Measurements from ENCODE around the gene TSPAN18. TPM values are rescaled to one million over a fixed set of nuclear protein-coding genes. Genes with fewer than 3 reads are reported as not detected.

The TSPAN18 gene
- total RNA-seq, 1 donor from 2014 or later = 31.7 TPM

DNA sequence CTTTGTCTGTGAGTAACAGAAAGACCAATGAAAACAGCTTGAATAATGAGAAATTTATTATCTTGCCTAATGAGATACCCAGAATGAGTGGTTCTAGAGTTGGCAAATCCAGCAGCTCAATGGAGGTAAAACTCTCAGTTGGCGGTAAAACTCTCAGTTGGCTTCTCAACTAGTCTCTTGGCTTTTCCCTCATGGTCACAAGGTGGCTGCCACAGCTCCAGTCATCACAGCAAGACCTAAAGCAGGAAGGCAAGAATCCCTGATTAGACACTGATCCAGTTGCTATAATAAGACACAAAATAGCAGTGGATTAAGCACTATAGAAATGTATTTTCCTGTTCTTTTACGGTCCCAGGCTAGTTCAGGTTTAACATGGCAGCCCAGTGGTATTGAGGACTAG is 37.5 kb upstream of the TSPAN18 start:
- no peak for DNase-seq (ENCODE audit: low read depth)
- no peak overlapping the region for H3K4me3 Mint-ChIP-seq (ENCODE audit: unreplicated experiment)
- no peak for TF ChIP-seq EZH2 (IDR thresholded peaks at IDR 0.05; ENCODE audit: insufficient read depth, low read length)
- TF ChIP-seq, protein P1, sequence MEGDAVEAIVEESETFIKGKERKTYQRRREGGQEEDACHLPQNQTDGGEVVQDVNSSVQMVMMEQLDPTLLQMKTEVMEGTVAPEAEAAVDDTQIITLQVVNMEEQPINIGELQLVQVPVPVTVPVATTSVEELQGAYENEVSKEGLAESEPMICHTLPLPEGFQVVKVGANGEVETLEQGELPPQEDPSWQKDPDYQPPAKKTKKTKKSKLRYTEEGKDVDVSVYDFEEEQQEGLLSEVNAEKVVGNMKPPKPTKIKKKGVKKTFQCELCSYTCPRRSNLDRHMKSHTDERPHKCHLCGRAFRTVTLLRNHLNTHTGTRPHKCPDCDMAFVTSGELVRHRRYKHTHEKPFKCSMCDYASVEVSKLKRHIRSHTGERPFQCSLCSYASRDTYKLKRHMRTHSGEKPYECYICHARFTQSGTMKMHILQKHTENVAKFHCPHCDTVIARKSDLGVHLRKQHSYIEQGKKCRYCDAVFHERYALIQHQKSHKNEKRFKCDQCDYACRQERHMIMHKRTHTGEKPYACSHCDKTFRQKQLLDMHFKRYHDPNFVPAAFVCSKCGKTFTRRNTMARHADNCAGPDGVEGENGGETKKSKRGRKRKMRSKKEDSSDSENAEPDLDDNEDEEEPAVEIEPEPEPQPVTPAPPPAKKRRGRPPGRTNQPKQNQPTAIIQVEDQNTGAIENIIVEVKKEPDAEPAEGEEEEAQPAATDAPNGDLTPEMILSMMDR (IDR thresholded peaks at IDR 0.05; ENCODE audit: insufficient read depth, low read depth, low read length) = no peak

DNA sequence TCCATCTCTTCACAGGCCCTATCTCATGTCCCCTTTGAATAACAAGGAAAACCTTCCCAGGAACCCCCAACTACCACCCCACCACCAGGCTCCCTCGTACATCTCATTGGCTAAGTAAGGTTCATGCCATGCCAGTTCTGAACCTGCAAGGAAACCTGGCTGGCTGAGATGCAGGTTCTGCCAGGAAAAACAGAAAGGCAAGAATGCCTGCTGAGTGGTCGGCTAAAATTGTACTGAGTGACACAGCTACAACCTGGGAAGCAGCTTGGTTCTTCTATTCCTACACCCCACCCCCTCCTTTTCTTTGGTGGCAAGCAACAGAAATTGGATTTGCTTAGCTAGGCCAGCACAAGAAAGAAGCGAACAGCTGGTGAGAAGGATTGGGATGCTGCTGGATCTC is 36.1 kb upstream of the TSPAN18 start:
- Mint-ChIP-seq H3K27me3 (ENCODE audit: low read depth, unreplicated experiment) (peaks cover 50% of the 10 kb centered on the region), H3K4me3 (ENCODE audit: unreplicated experiment) (no peak overlapping the region), H3K4me1 (ENCODE audit: low read depth, unreplicated experiment) (no peaks in the 10 kb centered on the region), H3K36me3 (ENCODE audit: low read depth, unreplicated experiment) (no peaks in the 10 kb centered on the region), H3K27ac (ENCODE audit: unreplicated experiment) (no peak overlapping the region), H3K9me3 (ENCODE audit: unreplicated experiment) (peaks cover 5% of the 10 kb centered on the region)
- no peak for DNase-seq (ENCODE audit: low read depth)
- Histone ChIP-seq H3K9ac (ENCODE audit: low read length) (no peak overlapping the region), H3K36me3 (ENCODE audit: insufficient read depth, low read length) (no peaks in the 10 kb centered on the region), H2AFZ (ENCODE audit: low read depth, low read length) (no peak overlapping the region), H3K27ac (ENCODE audit: low read depth, low read length) (no peak overlapping the region), H3K4me3 (ENCODE audit: insufficient read depth, low read depth, low read length) (no peak overlapping the region), H3K9me3 (ENCODE audit: insufficient read depth, low read depth, low read length) (no peaks in the 10 kb centered on the region), H3K4me2 (ENCODE audit: low read length) (no peak overlapping the region), H3K4me1 (ENCODE audit: insufficient read depth, low read length) (no peaks in the 10 kb centered on the region), H4K20me1 (ENCODE audit: insufficient read depth, low read length) (no peaks in the 10 kb centered on the region), H3K27me3 (ENCODE audit: insufficient read depth, low read length) (peaks cover 24% of the 10 kb centered on the region), H3K79me2 (ENCODE audit: insufficient read depth, low read length) (no peaks in the 10 kb centered on the region)
- TF ChIP-seq, protein P1 (IDR thresholded peaks at IDR 0.05; ENCODE audit: insufficient read depth, low read depth, low read length) = no peak
- no peak for TF ChIP-seq EZH2 (IDR thresholded peaks at IDR 0.05; ENCODE audit: insufficient read depth, low read length)
- no peak for FAIRE-seq

More for the DNA sequence above, 37.5 kb upstream of the TSPAN18 start:
- peaks cover 4% of the 10 kb centered on the region for H3K9me3 ChIP-seq (ENCODE audit: insufficient read depth, low read depth, low read length)
- Mint-ChIP-seq H3K27ac (ENCODE audit: unreplicated experiment) (no peak overlapping the region), H3K36me3 (ENCODE audit: low read depth, unreplicated experiment) (no peaks in the 10 kb centered on the region), H3K4me1 (ENCODE audit: low read depth, unreplicated experiment) (no peaks in the 10 kb centered on the region), H3K9me3 (ENCODE audit: unreplicated experiment) (peaks cover 5% of the 10 kb centered on the region), H3K27me3 (ENCODE audit: low read depth, unreplicated experiment) (peaks cover 42% of the 10 kb centered on the region)
- peaks cover 24% of the 10 kb centered on the region for H3K27me3 ChIP-seq (ENCODE audit: insufficient read depth, low read length)
- H3K36me3 ChIP-seq (ENCODE audit: insufficient read depth, low read length) = no peaks in the 10 kb centered on the region
- no peaks in the 10 kb centered on the region for H3K79me2 ChIP-seq (ENCODE audit: insufficient read depth, low read length)
- no peaks in the 10 kb centered on the region for H4K20me1 ChIP-seq (ENCODE audit: insufficient read depth, low read length)
- H3K4me3 ChIP-seq (ENCODE audit: insufficient read depth, low read depth, low read length) = no peak overlapping the region
- no peak overlapping the region for H3K9ac ChIP-seq (ENCODE audit: low read length)
- no peak overlapping the region for H3K27ac ChIP-seq (ENCODE audit: low read depth, low read length)
- no peaks in the 10 kb centered on the region for H3K4me1 ChIP-seq (ENCODE audit: insufficient read depth, low read length)
- FAIRE-seq = no peak
- H3K4me2 ChIP-seq (ENCODE audit: low read length) = no peak overlapping the region
- H2AFZ ChIP-seq (ENCODE audit: low read depth, low read length) = no peak overlapping the region

DNA sequence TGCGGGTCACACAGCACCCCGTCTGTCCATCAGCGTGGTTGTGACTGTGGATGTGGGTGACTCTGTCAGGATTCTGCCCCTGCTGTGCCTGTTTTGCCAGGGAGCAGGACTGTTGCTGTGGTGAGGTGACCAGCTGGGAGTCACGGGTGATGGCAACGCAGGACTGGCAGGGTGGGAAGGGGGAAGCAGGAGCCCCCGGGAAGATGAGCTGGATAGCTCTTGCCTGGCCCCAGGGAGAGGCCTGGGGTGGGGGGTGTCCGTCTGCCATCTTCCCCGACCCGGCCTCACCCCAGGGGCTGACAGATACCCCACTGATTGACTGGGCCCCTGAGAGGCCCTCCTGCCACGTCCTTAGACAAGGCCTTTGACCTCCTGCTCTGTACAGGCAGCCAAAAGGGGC is 34.3 kb upstream of the TSPAN18 start:
- H3K9me3 Mint-ChIP-seq (ENCODE audit: unreplicated experiment) = peaks cover 5% of the 10 kb centered on the region
- Histone ChIP-seq H3K4me1 (ENCODE audit: insufficient read depth, low read length) (no peaks in the 10 kb centered on the region), H4K20me1 (ENCODE audit: insufficient read depth, low read length) (no peaks in the 10 kb centered on the region), H3K27me3 (ENCODE audit: insufficient read depth, low read length) (peaks cover 18% of the 10 kb centered on the region), H3K4me3 (ENCODE audit: insufficient read depth, low read depth, low read length) (no peak overlapping the region), H3K9ac (ENCODE audit: low read length) (no peak overlapping the region), H3K9me3 (ENCODE audit: insufficient read depth, low read depth, low read length) (no peaks in the 10 kb centered on the region), H3K4me2 (ENCODE audit: low read length) (no peak overlapping the region), H3K79me2 (ENCODE audit: insufficient read depth, low read length) (no peaks in the 10 kb centered on the region), H3K36me3 (ENCODE audit: insufficient read depth, low read length) (no peaks in the 10 kb centered on the region), H2AFZ (ENCODE audit: low read depth, low read length) (no peak overlapping the region), H3K27ac (ENCODE audit: low read depth, low read length) (no peak overlapping the region)
- TF ChIP-seq, protein P1 (IDR thresholded peaks at IDR 0.05; ENCODE audit: insufficient read depth, low read depth, low read length) = no peak
- TF ChIP-seq EZH2 (IDR thresholded peaks at IDR 0.05; ENCODE audit: insufficient read depth, low read length) = no peak
- H3K27ac Mint-ChIP-seq (ENCODE audit: unreplicated experiment) = no peak overlapping the region
- H3K4me1 Mint-ChIP-seq (ENCODE audit: low read depth, unreplicated experiment) = no peaks in the 10 kb centered on the region
- FAIRE-seq (no peak), DNase-seq (ENCODE audit: low read depth) (no peak)
- no peaks in the 10 kb centered on the region for H3K36me3 Mint-ChIP-seq (ENCODE audit: low read depth, unreplicated experiment)
- H3K4me3 Mint-ChIP-seq (ENCODE audit: unreplicated experiment) = no peak overlapping the region
- H3K27me3 Mint-ChIP-seq (ENCODE audit: low read depth, unreplicated experiment) = peaks cover 42% of the 10 kb centered on the region
